ENCODE data around the gene JAG1. TPM values are rescaled to one million over a fixed set of nuclear protein-coding genes. Genes with fewer than 3 reads are reported as not detected.

JAG1 gene
- total RNA-seq, 1 donor from 2014 or later: 132 TPM

- no peak for DNase-seq (ENCODE audit: low read depth)
- H3K27me3 ChIP-seq (ENCODE audit: control insufficient read depth, insufficient read depth, low read length): no peaks in the 10 kb centered on the region
- H3K36me3 ChIP-seq (ENCODE audit: control insufficient read depth, insufficient read depth, low read length): no peaks in the 10 kb centered on the region
- no peak for TF ChIP-seq CTCF (IDR thresholded peaks at IDR 0.05; ENCODE audit: insufficient read depth, low read length, poor library complexity, severe bottlenecking)
- H3K4me3 ChIP-seq (ENCODE audit: low read depth, low read length): peak overlapping the region; percentile 74
Observed at GRCh38 chr20:10669843-10670446, 3.9 kb downstream of the JAG1 start.

- no peak for TF ChIP-seq CTCF (IDR thresholded peaks at IDR 0.05; ENCODE audit: insufficient read depth, low read length, poor library complexity, severe bottlenecking)
- H3K4me3 ChIP-seq (ENCODE audit: low read depth, low read length): peak overlapping the region; percentile 15
- no peak for DNase-seq (ENCODE audit: low read depth)
- no peaks in the 10 kb centered on the region for H3K27me3 ChIP-seq (ENCODE audit: control insufficient read depth, insufficient read depth, low read length)
- H3K36me3 ChIP-seq (ENCODE audit: control insufficient read depth, insufficient read depth, low read length): no peaks in the 10 kb centered on the region
Observed at GRCh38 chr20:10668677-10669368, 5.0 kb downstream of the JAG1 start.

GRCh38 chr20:10667560-10668167 lies 6.1 kb downstream of the JAG1 start:
- no peak overlapping the region for H3K4me3 ChIP-seq (ENCODE audit: low read depth, low read length)
- DNase-seq (ENCODE audit: low read depth): no peak
- peak; percentile 30 for TF ChIP-seq CTCF (IDR thresholded peaks at IDR 0.05; ENCODE audit: insufficient read depth, low read length, poor library complexity, severe bottlenecking)
- no peaks in the 10 kb centered on the region for H3K27me3 ChIP-seq (ENCODE audit: control insufficient read depth, insufficient read depth, low read length)
- no peaks in the 10 kb centered on the region for H3K36me3 ChIP-seq (ENCODE audit: control insufficient read depth, insufficient read depth, low read length)

GRCh38 chr20:10667077-10667401 lies 6.8 kb downstream of the JAG1 start:
- no peak for TF ChIP-seq CTCF (IDR thresholded peaks at IDR 0.05; ENCODE audit: insufficient read depth, low read length, poor library complexity, severe bottlenecking)
- no peaks in the 10 kb centered on the region for H3K36me3 ChIP-seq (ENCODE audit: control insufficient read depth, insufficient read depth, low read length)
- no peak for DNase-seq (ENCODE audit: low read depth)
- no peak overlapping the region for H3K4me3 ChIP-seq (ENCODE audit: low read depth, low read length)
- no peaks in the 10 kb centered on the region for H3K27me3 ChIP-seq (ENCODE audit: control insufficient read depth, insufficient read depth, low read length)

GRCh38 chr20:10666221-10667076 lies 7.3 kb downstream of the JAG1 start:
- DNase-seq (ENCODE audit: low read depth): no peak
- Histone ChIP-seq H3K4me3 (ENCODE audit: low read depth, low read length) (no peak overlapping the region), H3K27me3 (ENCODE audit: control insufficient read depth, insufficient read depth, low read length) (no peaks in the 10 kb centered on the region), H3K36me3 (ENCODE audit: control insufficient read depth, insufficient read depth, low read length) (peaks cover 2% of the 10 kb centered on the region)
- TF ChIP-seq CTCF (IDR thresholded peaks at IDR 0.05; ENCODE audit: insufficient read depth, low read length, poor library complexity, severe bottlenecking): no peak
